GM10266 (cell line): ENCODE results near the gene IQGAP2.

Experiments
- DNase-seq: peaks from one replicate; pipeline ENCODE4 v3.0.0; 2012; ENCODE audit errors: extremely low spot score
- CTCF ChIP-seq: IDR thresholded peaks from 2 replicates; pipeline ENCODE4 v1.5.1; 2012; ENCODE audit warnings: mild to moderate bottlenecking, low read depth; ENCODE audit not compliant: control insufficient read depth, insufficient read depth; ENCODE audit errors: missing control alignments

Gene IQGAP2

GRCh38 chr5:76622973-76623596 is 220.0 kb downstream of the IQGAP2 start, which contains the start of gene F2RL2:
F2RL2 (minus strand) TSS chr5:76623403; CDS start chr5:76623230, 173 bp downstream.
- no peak for DNase-seq
- no peak for TF ChIP-seq CTCF

GRCh38 chr5:76625087-76625815 is 222.2 kb downstream of the IQGAP2 start:
- DNase-seq: no peak
- TF ChIP-seq CTCF: no peak

- DNase-seq: no peak
- no peak for TF ChIP-seq CTCF
Observed at GRCh38 chr5:76626738-76627137, 223.7 kb downstream of the IQGAP2 start.

GRCh38 chr5:76634661-76635060 is 231.6 kb downstream of the IQGAP2 start:
- DNase-seq: no peak

GRCh38 chr5:76637490-76637889 is 234.4 kb downstream of the IQGAP2 start:
- no peak for DNase-seq
- TF ChIP-seq CTCF: no peak

More at GRCh38 chr5:76634661-76635060, 231.6 kb downstream of the IQGAP2 start:
- TF ChIP-seq CTCF: no peak

- DNase-seq: no peak
- no peak for TF ChIP-seq CTCF
Observed at GRCh38 chr5:76638479-76638878, 235.4 kb downstream of the IQGAP2 start.

- TF ChIP-seq CTCF: peak; percentile 62
- peak; percentile 53 for DNase-seq
Observed at GRCh38 chr5:76641514-76642120, 238.5 kb downstream of the IQGAP2 start.
